ENCODE results near the gene KRT33A.
"Not testable (repeated sequence)": the region's sequence is repeated elsewhere in the genome, so short reads cannot be mapped to it uniquely, and the experiment has no call there.

KRT33A gene

DNA sequence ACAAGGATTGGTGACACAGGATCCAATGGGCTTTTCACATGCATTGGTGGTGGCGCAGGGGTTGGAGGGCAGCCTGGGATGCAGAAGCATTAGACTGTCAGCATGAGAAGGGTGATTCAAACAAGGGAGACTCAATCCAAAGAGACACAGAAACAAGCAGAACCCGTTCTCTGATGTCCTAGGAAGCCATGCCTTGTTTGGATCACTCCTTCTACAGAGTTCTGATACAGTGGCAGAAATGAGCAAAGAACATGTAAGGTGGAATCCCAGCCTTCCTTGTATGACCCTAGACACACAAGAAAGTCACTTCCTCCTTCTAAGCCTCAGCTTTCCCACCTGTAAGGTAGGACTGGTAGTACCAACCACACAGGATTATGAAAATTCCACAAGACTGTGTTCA is 13.3 kb upstream of the KRT33A start:
- DNase-seq (ENCODE audit: low read depth), result no peak

DNA sequence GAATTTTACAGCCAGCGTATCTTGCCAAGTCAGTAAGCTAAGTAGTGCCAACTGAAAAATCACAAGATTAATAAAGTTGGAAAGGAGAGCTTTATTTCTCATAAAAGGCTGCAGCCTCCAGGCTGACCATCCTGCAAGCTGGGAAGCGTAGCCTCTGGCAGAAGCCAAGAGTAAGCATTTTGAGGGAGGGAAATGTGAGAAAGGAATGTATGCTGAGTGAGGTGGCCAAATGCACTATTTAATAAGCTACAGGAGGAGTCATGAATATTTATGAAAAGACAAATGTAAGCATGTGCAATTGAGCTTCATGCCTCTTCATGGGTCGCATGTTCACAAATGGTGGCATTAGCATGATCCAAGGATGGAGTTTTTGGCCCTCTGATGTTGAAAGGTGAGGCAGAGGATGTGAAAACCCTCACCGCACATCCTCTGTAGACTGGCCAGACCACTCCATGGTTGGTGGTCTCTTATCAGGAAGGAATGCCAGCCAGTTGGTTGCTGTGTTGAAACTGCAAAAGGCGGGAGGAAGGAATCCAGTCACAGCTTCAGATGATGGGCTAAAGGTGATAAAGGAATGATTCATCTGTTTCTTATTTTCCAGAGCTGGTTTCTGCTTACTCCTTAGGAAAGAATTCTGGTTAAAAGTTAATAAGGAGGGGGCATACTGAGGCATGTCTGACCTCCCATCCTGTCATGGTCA is 9.8 kb upstream of the KRT33A start:
- DNase-seq (ENCODE audit: low read depth), result peak; percentile 77

DNA sequence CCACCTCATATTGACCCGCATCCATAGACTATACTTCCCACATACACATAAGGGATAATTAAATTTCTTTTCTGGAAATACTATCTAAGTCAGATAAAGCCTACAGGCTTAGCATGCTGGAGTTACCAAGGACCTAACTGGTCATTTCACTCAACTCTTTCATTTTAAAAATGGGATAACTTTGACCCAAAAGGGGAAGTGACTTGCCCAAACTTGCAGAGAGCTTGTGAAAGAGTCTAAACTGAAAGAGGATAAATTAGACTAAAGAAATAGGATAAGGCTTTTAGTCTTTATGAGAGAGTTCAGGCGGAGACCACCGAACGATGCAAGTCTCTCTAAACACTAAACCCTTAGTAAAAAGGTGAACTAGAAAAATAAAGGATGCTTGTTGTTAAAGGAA is 3.9 kb upstream of the KRT33A start:
- no peak for DNase-seq (ENCODE audit: low read depth)

- DNase-seq (ENCODE audit: low read depth), result no peak
Observed at GRCh38 chr17:41352597-41353366, 2.2 kb upstream of the KRT33A start.

DNA sequence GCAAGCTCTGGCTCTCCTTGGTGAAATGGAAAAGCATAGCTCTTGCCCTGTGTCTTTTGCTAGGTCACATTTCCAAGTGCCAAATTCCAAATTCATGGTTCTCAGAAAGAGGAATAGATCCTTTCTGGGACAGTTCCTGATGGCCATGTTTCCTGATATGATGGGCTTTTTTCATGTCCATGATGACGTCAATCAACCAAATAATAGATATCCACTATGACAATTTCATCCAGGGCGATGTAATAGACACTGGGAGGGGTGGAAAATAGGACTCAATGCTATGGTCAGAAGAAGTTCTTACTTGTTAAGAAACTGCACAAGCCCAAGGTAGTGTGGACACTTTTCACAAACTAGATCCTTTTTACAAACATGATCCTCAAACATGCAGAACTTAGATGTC is 549 bp upstream of the KRT33A start:
- DNase-seq (ENCODE audit: low read depth), result no peak

- no peak for DNase-seq (ENCODE audit: low read depth)
Observed at GRCh38 chr17:41347869-41348760, 2.5 kb downstream of the KRT33A start.

GRCh38 chr17:41346421-41346820 is 4.2 kb downstream of the KRT33A start:
- not testable (repeated sequence) for DNase-seq (ENCODE audit: low read depth)

GRCh38 chr17:41345992-41346391 is 4.6 kb downstream of the KRT33A start:
- no peak for DNase-seq (ENCODE audit: low read depth)

GRCh38 chr17:41343029-41343428 is 7.6 kb downstream of the KRT33A start:
- no peak for DNase-seq (ENCODE audit: low read depth)

GRCh38 chr17:41340934-41341861 is 9.4 kb downstream of the KRT33A start:
- no peak for DNase-seq (ENCODE audit: low read depth)

DNA sequence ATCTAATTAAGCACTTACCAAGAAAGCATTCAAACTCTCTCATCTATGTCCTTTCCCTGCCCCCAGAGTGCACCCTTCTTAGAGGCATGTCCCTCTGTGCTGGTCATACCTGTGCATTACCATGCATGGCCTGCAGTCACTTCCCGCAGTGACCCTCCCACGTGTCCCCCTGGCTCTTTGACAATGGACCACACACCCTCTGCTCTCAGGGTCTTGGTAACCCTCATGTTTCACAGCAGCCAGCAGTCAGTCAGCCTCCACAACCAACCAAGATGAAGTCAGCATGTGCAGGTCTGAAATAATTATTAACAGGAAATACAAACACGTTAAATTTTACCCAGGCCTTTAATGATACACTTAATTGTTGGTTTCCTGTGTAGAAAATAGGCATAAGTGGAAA is 10.1 kb downstream of the KRT33A start:
- no peak for DNase-seq (ENCODE audit: low read depth)

DNA sequence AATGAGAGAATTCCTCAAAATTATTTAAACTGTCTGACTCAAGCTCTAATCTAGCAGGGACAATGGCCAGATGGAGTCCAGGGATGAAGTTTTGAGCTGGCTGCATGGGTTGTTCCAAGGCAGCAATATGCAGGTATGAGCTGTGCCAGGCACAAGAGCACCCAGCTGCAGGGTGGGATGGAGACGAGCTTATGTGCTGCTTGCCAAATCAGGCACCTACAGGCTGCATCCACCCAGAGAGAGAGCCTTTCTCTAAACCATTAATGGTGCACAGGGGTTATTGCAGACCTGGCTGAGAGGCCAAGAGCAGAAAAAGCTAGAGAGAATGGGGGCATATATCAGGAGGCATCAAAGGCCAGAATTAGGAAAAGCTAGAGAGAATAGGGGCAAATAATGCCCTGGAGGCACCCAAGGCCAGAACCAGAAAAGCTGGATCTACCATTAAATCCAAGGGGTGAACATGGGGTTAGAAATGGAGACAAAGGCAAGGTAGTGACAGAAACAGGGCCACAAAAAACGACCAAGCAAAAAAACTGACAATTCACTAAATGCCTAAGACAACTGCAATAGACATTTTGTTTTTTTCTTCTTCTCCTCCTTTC is 11.0 kb downstream of the KRT33A start:
- DNase-seq (ENCODE audit: low read depth), result no peak

DNA sequence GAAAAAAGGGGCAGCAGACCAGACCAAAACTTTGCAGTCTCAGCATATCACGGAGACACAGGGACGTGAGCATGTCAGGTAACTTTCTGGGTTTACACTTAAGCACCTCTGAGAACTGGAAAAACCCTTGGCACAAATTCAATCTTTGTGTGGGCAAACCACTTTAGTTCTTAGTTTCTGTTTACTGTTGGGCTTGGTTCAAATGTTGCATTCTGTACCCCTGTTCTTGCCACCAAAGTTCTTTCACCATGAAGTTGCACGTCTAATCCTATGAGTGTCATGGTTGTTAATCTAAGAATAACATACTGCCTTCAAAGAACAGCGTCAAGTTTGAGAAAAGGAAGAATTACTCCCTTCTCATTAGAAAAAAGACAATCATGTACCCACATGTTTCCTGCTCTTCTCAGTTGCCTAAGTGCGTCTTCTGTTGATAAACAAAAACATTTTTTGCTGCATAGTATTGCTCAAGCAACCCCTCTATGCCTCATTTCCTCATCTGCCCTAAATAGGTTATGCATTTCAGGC is 11.6 kb downstream of the KRT33A start:
- DNase-seq (ENCODE audit: low read depth), result no peak

DNA sequence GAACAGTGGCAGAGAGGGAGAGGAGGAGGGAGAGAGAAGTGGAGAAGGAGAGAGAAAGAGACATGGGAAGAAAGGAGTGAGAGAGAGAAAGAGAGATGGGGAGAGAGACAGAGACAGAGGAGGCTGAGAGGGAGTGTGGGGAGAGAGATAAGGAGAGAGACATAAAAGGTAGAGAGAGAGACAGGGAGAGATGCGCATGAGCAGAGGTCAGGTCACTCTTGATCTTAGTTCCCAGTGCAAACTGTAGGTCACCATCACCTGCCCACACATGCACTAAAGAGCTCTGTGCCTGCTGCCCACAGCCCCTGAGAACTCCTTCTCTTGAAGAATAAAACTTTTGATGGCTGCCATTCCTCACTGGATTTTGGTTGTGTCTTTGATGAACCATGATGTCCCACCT is 14.9 kb downstream of the KRT33A start:
- DNase-seq (ENCODE audit: low read depth), result no peak

DNA sequence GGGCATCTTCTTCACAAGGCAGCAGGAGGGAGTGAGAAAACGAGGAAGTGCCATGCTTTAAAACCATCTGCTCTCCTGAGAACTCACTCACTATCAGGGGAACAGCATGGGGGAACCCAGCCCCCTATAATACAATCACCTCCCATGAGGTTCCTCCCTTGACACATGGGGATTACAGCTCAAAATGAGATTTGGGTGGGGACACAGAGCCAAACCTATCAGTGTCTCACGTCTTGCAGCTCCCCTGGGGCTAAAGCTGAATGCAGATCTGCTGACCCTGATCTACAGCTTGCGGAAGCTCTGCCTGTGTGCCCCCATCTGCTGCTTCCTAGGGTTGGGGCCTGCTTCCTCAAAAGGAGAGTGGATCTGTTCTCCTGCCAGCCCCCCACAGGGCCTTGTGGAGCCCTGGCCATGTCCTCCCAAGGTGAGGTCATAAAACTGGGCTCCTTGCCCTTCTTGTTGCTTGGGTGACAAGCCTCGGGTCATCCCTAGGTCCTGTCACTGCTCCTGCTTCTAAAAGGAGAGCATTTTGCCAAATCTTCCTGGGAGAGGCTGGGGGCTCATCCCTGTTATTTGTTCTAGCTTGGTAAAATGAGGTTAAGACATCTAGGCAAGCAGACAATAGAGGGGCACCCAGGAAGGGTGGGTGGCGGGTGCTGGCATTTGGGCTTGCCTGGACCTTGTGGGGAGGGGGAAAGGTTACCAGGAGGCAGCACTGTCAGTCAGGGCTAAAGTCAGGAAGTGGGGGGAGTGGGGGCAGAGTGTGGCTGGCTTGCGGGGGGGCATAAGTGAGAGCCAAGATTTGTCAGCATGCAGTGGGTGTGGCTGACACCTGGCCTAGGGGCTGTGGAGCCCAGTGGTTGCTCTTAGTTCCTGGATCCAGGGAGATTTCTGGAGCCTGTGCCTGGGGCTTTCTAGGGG is 16.0 kb downstream of the KRT33A start:
- DNase-seq (ENCODE audit: low read depth), result no peak

GRCh38 chr17:41333836-41334235 is 16.8 kb downstream of the KRT33A start:
- no peak for DNase-seq (ENCODE audit: low read depth)

GRCh38 chr17:41333098-41333497 is 17.5 kb downstream of the KRT33A start:
- DNase-seq (ENCODE audit: low read depth), result no peak

DNA sequence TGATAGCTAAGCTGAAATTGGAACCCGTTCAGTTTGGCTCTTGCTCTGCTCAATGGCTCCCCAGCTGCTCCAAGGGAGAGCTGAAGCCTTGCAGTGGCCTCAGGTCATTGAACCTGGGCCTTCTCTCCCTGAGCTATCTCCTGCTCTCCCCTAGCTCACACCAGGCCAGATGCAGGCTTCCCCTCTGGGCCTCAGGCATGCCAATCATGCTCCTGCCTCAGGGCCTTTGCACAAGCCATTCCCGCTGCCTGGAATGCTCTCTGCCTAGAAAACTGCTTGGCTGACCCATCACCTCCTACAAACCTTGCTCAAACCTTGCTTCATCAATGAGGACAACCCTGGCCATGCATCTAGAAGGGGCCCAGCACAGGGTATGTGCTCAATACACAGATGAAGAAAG is 18.4 kb downstream of the KRT33A start:
- DNase-seq (ENCODE audit: low read depth), result no peak

GRCh38 chr17:41331606-41332005 is 19.0 kb downstream of the KRT33A start:
- no peak for DNase-seq (ENCODE audit: low read depth)

Measured in HS-5 (cell line).